ENCODE measurements around the gene PGM5.

Gene PGM5

DNA sequence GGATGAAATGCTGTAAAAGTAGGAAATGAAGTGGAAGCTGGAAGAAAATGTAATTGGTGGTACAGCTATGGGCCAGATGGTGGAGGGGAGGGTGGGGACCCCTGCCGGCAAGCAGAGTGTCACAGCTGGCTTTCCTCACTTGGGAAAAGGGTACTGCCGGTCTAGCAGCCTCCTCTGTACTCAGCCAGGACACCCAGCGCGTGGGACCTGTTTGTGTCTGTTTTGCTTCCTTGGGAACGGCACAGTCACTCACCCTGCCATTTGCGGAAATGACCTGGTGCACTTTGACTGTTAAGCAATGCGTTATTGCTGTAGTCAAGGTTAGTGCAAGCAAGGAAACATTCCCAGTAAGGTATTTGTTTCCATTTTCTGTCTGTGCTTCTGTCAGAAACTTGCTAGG lies 174.2 kb downstream of the PGM5 start:
- no CpG with 5 or more reads among the region's 7 CpGs for WGBS (ENCODE audit: insufficient coverage, insufficient read length)
- Histone ChIP-seq H3K36me3 (ENCODE audit: control insufficient read depth, insufficient read depth, low read length) (no peaks in the 10 kb centered on the region), H3K27me3 (ENCODE audit: control insufficient read depth, insufficient read depth, low read length) (no peaks in the 10 kb centered on the region; the same call in 1 of the 2 replicates), H3K27ac (ENCODE audit: low read length) (no peak overlapping the region), H3K9me3 (ENCODE audit: control insufficient read depth, insufficient read depth, low read length) (no peaks in the 10 kb centered on the region), H3K4me3 (ENCODE audit: low read length) (no peak overlapping the region), H3K4me1 (ENCODE audit: control insufficient read depth, insufficient read depth, low read length) (no peaks in the 10 kb centered on the region)
- DNase-seq (ENCODE audit: low read depth, low spot score), result no peak

GRCh38 chr9:68532131-68532530 lies 175.7 kb downstream of the PGM5 start:
- Histone ChIP-seq H3K36me3 (ENCODE audit: control insufficient read depth, insufficient read depth, low read length) (no peaks in the 10 kb centered on the region), H3K27me3 (ENCODE audit: control insufficient read depth, insufficient read depth, low read length) (no peaks in the 10 kb centered on the region; the same call in 1 of the 2 replicates), H3K9me3 (ENCODE audit: control insufficient read depth, insufficient read depth, low read length) (no peaks in the 10 kb centered on the region), H3K4me3 (ENCODE audit: low read length) (no peak overlapping the region), H3K27ac (ENCODE audit: low read length) (no peak overlapping the region), H3K4me1 (ENCODE audit: control insufficient read depth, insufficient read depth, low read length) (no peaks in the 10 kb centered on the region)
- DNase-seq (ENCODE audit: low read depth, low spot score), result no peak
- WGBS (ENCODE audit: insufficient coverage, insufficient read length), result no CpG with 5 or more reads among the region's 4 CpGs

GRCh38 chr9:68533678-68534077 lies 177.3 kb downstream of the PGM5 start:
- no CpG with 5 or more reads among the region's 3 CpGs for WGBS (ENCODE audit: insufficient coverage, insufficient read length)
- Histone ChIP-seq H3K9me3 (ENCODE audit: control insufficient read depth, insufficient read depth, low read length) (no peaks in the 10 kb centered on the region), H3K27me3 (ENCODE audit: control insufficient read depth, insufficient read depth, low read length) (no peaks in the 10 kb centered on the region; the same call in 1 of the 2 replicates), H3K36me3 (ENCODE audit: control insufficient read depth, insufficient read depth, low read length) (no peaks in the 10 kb centered on the region), H3K4me1 (ENCODE audit: control insufficient read depth, insufficient read depth, low read length) (no peaks in the 10 kb centered on the region), H3K27ac (ENCODE audit: low read length) (no peak overlapping the region), H3K4me3 (ENCODE audit: low read length) (no peak overlapping the region)
- DNase-seq (ENCODE audit: low read depth, low spot score), result no peak

DNA sequence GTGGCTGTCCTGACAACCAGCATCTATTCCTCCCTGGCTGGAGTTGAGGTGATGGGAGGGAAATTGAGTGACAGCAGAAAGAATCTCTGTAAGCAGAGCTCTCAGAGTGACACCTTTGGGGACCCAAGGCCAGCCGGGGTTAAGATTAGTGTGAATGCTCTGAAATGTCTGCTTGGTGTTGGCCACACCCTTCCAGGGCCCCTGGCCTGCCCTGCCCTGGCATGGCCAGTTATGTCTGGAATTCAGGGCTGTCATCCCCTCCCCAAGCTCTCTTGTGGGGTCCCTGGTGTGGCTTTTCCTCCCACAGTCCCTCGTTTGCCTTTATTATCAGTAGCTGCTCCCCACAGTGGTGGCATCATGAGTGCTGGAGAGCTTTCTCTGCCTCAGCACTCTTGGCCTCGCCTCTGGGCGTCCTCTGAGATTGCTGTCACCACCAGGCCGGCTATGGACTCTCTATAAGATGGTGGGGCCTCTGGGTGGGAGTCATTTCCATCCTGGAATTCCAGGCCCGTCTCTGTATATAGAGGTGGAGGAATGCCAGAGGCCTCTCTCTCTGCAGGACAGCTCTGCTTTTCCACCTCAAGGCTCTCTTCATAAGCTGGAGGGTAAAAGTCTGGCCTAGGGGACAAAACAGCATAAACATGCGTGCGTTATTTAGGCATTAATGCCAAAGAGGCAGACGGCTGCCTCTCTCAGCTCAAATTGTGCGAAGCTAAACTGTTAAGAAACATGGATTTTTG lies 180.6 kb downstream of the PGM5 start:
- Histone ChIP-seq H3K4me1 (ENCODE audit: control insufficient read depth, insufficient read depth, low read length) (no peaks in the 10 kb centered on the region), H3K27me3 (ENCODE audit: control insufficient read depth, insufficient read depth, low read length) (no peaks in the 10 kb centered on the region), H3K9me3 (ENCODE audit: control insufficient read depth, insufficient read depth, low read length) (no peaks in the 10 kb centered on the region), H3K4me3 (ENCODE audit: low read length) (no peak overlapping the region), H3K27ac (ENCODE audit: low read length) (no peak overlapping the region), H3K36me3 (ENCODE audit: control insufficient read depth, insufficient read depth, low read length) (no peaks in the 10 kb centered on the region)
- WGBS (ENCODE audit: insufficient coverage, insufficient read length), result no CpG with 5 or more reads among the region's 10 CpGs
- no peak for DNase-seq (ENCODE audit: low read depth, low spot score)

DNA sequence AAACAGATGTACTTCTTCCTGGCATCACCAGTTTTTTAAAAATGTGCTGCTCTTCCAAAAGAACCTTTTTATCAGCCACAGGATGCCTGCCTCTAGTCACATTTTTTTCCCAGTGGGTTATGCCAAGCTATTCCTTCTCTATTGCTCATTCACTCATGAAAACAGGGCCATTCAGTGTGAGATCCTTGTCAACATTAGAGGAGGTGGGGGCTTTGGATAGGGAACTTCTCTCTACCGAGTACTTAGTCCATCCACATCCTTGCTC lies 181.1 kb downstream of the PGM5 start:
- H3K36me3 ChIP-seq (ENCODE audit: control insufficient read depth, insufficient read depth, low read length), result no peaks in the 10 kb centered on the region
- no peak overlapping the region for H3K4me3 ChIP-seq (ENCODE audit: low read length)
- H3K27me3 ChIP-seq (ENCODE audit: control insufficient read depth, insufficient read depth, low read length), result no peaks in the 10 kb centered on the region
- H3K9me3 ChIP-seq (ENCODE audit: control insufficient read depth, insufficient read depth, low read length), result no peaks in the 10 kb centered on the region
- DNase-seq (ENCODE audit: low read depth, low spot score), result no peak
- no peak overlapping the region for H3K27ac ChIP-seq (ENCODE audit: low read length)
- H3K4me1 ChIP-seq (ENCODE audit: control insufficient read depth, insufficient read depth, low read length), result no peaks in the 10 kb centered on the region
- no CpG with 5 or more reads among the region's 1 CpG for WGBS (ENCODE audit: insufficient coverage, insufficient read length)

- Histone ChIP-seq H3K9me3 (ENCODE audit: control insufficient read depth, insufficient read depth, low read length) (no peaks in the 10 kb centered on the region), H3K27me3 (ENCODE audit: control insufficient read depth, insufficient read depth, low read length) (no peaks in the 10 kb centered on the region), H3K27ac (ENCODE audit: low read length) (no peak overlapping the region), H3K4me1 (ENCODE audit: control insufficient read depth, insufficient read depth, low read length) (no peaks in the 10 kb centered on the region), H3K4me3 (ENCODE audit: low read length) (no peak overlapping the region), H3K36me3 (ENCODE audit: control insufficient read depth, insufficient read depth, low read length) (no peaks in the 10 kb centered on the region)
- DNase-seq (ENCODE audit: low read depth, low spot score), result no peak
- WGBS (ENCODE audit: insufficient coverage, insufficient read length), result no CpG with 5 or more reads among the region's 3 CpGs
Measured at GRCh38 chr9:68538200-68538599, 181.8 kb downstream of the PGM5 start.

DNA sequence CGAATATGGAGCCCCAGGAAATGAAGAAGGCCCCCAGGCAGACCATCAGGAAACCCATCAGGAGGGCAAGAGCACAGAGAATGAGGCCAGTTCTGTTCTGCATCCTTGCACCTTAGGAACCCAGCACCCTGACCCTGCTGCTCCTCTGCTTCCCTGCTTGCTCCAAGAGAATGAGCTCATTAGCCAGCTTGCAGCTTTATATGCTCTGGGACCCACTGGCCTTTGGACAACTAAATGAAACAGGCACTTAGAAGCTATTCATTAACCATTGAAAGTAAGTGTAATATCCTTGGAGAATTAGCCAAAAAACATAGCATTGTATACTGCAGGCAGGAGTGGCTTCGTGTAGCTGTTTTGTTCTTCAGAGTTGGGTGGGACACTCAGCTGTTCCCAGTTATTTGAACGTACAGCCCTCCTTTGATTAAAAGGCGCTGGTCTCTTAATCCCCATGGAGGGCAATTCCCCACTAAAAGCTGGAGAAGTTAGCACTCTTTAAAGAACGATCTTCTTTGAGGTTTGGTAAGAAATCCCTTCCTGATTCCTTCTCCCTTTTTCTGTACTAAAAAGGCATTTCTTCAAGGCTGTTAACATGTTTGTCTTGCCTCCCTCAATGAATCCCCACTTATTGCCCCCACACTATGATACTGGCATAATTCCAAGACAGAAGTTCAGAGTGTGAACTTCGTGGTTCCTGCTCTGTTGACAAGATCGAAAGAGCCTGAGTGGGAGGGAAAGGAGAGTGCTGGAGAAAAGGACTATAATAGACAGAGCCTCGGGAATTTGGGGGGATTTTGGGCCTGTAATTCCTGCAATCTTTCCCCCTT lies 184.5 kb downstream of the PGM5 start, which contains the start of gene TMEM252:
Gene TMEM252 (minus strand): TSS at position 172 of the 824 bp plus-strand sequence. CDS start 69 bp downstream, at position 103.
- Histone ChIP-seq H3K36me3 (ENCODE audit: control insufficient read depth, insufficient read depth, low read length) (no peaks in the 10 kb centered on the region), H3K27ac (ENCODE audit: low read length) (no peak within 1 kb of the TSS), H3K9me3 (ENCODE audit: control insufficient read depth, insufficient read depth, low read length) (no peaks in the 10 kb centered on the region), H3K4me3 (ENCODE audit: low read length) (no peak within 1 kb of the TSS), H3K4me1 (ENCODE audit: control insufficient read depth, insufficient read depth, low read length) (no peaks in the 10 kb centered on the region), H3K27me3 (ENCODE audit: control insufficient read depth, insufficient read depth, low read length) (no peaks in the 10 kb centered on the region)
- WGBS (ENCODE audit: insufficient coverage, insufficient read length), result no CpG with 5 or more reads among the region's 8 CpGs
- DNase-seq (ENCODE audit: low read depth, low spot score), result no peak

- no peaks in the 10 kb centered on the region for H3K9me3 ChIP-seq (ENCODE audit: control insufficient read depth, insufficient read depth, low read length)
- H3K36me3 ChIP-seq (ENCODE audit: control insufficient read depth, insufficient read depth, low read length), result no peaks in the 10 kb centered on the region
- no peak overlapping the region for H3K4me3 ChIP-seq (ENCODE audit: low read length)
- WGBS (ENCODE audit: insufficient coverage, insufficient read length), result no CpG with 5 or more reads among the region's 2 CpGs
- no peak for DNase-seq (ENCODE audit: low read depth, low spot score)
- no peaks in the 10 kb centered on the region for H3K4me1 ChIP-seq (ENCODE audit: control insufficient read depth, insufficient read depth, low read length)
- no peak overlapping the region for H3K27ac ChIP-seq (ENCODE audit: low read length)
- no peaks in the 10 kb centered on the region for H3K27me3 ChIP-seq (ENCODE audit: control insufficient read depth, insufficient read depth, low read length)
Measured at GRCh38 chr9:68541568-68541967, 185.2 kb downstream of the PGM5 start.

- Histone ChIP-seq H3K27ac (ENCODE audit: low read length) (no peak overlapping the region), H3K4me1 (ENCODE audit: control insufficient read depth, insufficient read depth, low read length) (no peaks in the 10 kb centered on the region), H3K9me3 (ENCODE audit: control insufficient read depth, insufficient read depth, low read length) (no peaks in the 10 kb centered on the region), H3K4me3 (ENCODE audit: low read length) (no peak overlapping the region), H3K36me3 (ENCODE audit: control insufficient read depth, insufficient read depth, low read length) (no peaks in the 10 kb centered on the region), H3K27me3 (ENCODE audit: control insufficient read depth, insufficient read depth, low read length) (no peaks in the 10 kb centered on the region)
- DNase-seq (ENCODE audit: low read depth, low spot score), result no peak
- WGBS (ENCODE audit: insufficient coverage, insufficient read length), result no CpG with 5 or more reads among the region's 3 CpGs
Measured at GRCh38 chr9:68545033-68545705, 188.8 kb downstream of the PGM5 start.

- DNase-seq (ENCODE audit: low read depth, low spot score), result no peak
- H3K36me3 ChIP-seq (ENCODE audit: control insufficient read depth, insufficient read depth, low read length), result no peaks in the 10 kb centered on the region
- no peaks in the 10 kb centered on the region for H3K9me3 ChIP-seq (ENCODE audit: control insufficient read depth, insufficient read depth, low read length)
- H3K27ac ChIP-seq (ENCODE audit: low read length), result no peak overlapping the region
- H3K4me3 ChIP-seq (ENCODE audit: low read length), result no peak overlapping the region
- WGBS (ENCODE audit: insufficient coverage, insufficient read length), result no CpG with 5 or more reads among the region's 6 CpGs
- no peaks in the 10 kb centered on the region for H3K4me1 ChIP-seq (ENCODE audit: control insufficient read depth, insufficient read depth, low read length)
- H3K27me3 ChIP-seq (ENCODE audit: control insufficient read depth, insufficient read depth, low read length), result no peaks in the 10 kb centered on the region
Measured at GRCh38 chr9:68546596-68547390, 190.4 kb downstream of the PGM5 start.
